B cell (primary cell): ENCODE results near the gene STX8.

ENCODE experiments used
- EZH2 ChIP-seq: IDR thresholded peaks from 2 replicates; pipeline ENCODE4 v1.6.1; 2012; ENCODE audit warnings: borderline replicate concordance, low read depth, mild to moderate bottlenecking, moderate library complexity, low read length; ENCODE audit not compliant: insufficient read depth, poor library complexity, severe bottlenecking
- TF ChIP-seq, protein P1 (sequence below): fragments of 200-600 bp; IDR thresholded peaks from one replicate; pipeline ENCODE4 v1.8.0; 2022; ENCODE audit warnings: antibody characterized with exemption, mild to moderate bottlenecking

DNA sequence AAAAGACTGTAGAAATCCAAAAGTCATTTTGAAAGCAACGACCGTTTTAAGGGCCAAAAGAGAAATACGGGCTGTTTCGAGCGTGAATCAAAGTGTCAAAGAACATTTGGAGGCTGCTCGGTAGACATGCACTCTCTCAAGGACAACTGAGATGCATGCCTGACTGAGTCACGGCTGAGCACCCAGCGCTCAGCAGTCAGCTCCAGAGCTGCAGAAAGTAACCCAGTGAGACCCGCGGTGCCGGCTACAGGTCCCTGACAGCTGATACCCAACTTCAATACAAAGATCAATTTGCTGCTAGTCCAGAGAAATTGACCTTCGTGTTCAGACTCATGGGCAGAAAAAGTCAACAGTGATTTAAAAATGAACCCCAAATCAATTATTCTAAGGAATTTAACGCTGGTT lies 214.9 kb downstream of the STX8 start:
- no peak for TF ChIP-seq EZH2
- TF ChIP-seq, protein P1, sequence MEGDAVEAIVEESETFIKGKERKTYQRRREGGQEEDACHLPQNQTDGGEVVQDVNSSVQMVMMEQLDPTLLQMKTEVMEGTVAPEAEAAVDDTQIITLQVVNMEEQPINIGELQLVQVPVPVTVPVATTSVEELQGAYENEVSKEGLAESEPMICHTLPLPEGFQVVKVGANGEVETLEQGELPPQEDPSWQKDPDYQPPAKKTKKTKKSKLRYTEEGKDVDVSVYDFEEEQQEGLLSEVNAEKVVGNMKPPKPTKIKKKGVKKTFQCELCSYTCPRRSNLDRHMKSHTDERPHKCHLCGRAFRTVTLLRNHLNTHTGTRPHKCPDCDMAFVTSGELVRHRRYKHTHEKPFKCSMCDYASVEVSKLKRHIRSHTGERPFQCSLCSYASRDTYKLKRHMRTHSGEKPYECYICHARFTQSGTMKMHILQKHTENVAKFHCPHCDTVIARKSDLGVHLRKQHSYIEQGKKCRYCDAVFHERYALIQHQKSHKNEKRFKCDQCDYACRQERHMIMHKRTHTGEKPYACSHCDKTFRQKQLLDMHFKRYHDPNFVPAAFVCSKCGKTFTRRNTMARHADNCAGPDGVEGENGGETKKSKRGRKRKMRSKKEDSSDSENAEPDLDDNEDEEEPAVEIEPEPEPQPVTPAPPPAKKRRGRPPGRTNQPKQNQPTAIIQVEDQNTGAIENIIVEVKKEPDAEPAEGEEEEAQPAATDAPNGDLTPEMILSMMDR, result no peak
